ENCODE data around the gene GATA1. TPM values are rescaled to one million over a fixed set of nuclear protein-coding genes. Genes with fewer than 3 reads are reported as not detected.

Gene GATA1
- total RNA-seq, 4 donors from 2014 or later: not detected

- 67 to 85% methylated on average over 2 of the region's 2 CpGs for WGBS, 2 donors
- DNase-seq (ENCODE audit: low spot score in 2 of 2): no peak
- intact Hi-C loops (cut with DNase I; ENCODE audit: low total_unique reads): no loop called here
- TF ChIP-seq, protein P1, sequence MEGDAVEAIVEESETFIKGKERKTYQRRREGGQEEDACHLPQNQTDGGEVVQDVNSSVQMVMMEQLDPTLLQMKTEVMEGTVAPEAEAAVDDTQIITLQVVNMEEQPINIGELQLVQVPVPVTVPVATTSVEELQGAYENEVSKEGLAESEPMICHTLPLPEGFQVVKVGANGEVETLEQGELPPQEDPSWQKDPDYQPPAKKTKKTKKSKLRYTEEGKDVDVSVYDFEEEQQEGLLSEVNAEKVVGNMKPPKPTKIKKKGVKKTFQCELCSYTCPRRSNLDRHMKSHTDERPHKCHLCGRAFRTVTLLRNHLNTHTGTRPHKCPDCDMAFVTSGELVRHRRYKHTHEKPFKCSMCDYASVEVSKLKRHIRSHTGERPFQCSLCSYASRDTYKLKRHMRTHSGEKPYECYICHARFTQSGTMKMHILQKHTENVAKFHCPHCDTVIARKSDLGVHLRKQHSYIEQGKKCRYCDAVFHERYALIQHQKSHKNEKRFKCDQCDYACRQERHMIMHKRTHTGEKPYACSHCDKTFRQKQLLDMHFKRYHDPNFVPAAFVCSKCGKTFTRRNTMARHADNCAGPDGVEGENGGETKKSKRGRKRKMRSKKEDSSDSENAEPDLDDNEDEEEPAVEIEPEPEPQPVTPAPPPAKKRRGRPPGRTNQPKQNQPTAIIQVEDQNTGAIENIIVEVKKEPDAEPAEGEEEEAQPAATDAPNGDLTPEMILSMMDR (IDR thresholded peaks at IDR 0.05): no peak
- TF ChIP-seq POLR2A (IDR thresholded peaks at IDR 0.05): no peak
- H3K4me3 ChIP-seq (ENCODE audit: low read depth, poor library complexity, severe bottlenecking): no peak overlapping the region
These were observed 11.9 kb downstream of the GATA1 start for GRCh38 chrX:48798318-48798717.

DNA sequence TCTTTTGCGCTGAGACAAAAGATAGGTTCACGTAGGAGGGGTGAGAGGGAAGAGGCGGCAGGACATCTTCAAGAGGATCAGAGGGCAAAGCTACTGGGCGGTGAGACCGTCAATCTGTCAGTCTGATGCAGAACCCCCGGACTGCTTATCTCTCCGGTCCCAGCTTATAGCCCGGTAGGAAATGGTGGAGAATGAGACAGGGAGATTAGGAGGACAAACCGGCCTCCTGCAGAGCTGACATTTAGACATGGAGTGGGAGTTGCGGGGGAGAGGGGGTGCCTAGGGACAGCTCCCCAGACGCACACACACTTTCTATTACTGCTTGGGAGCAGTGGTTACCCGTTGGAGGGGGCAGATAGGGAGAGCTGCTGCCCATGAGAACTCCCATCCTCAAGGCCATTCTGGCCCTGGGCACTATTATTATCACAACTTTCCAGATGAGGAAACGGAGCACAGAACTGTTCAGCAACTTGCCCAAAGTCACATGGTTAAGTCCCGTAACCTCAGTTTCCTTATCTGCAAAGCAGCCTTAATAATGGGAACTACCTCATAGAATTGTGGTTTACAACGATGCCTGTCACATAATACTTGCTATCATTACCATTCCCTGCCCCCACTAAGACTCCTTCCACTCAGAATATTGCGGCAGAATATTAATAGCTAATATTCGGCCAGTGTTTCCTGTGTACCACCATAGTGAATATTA is 14.3 kb downstream of the GATA1 start:
- peak in 1 of 2 donors; percentile 69 for DNase-seq (ENCODE audit: low spot score in 2 of 2)
- intact Hi-C loops (cut with DNase I; ENCODE audit: low total_unique reads): no loop called here
- WGBS, 2 donors: 26 to 60% methylated on average over 13 to 17 of the region's 17 CpGs
- H3K4me3 ChIP-seq (ENCODE audit: low read depth, poor library complexity, severe bottlenecking): peak overlapping the region; percentile 17
- TF ChIP-seq, protein P1 (IDR thresholded peaks at IDR 0.05): no peak
- TF ChIP-seq POLR2A (IDR thresholded peaks at IDR 0.05): no peak

DNA sequence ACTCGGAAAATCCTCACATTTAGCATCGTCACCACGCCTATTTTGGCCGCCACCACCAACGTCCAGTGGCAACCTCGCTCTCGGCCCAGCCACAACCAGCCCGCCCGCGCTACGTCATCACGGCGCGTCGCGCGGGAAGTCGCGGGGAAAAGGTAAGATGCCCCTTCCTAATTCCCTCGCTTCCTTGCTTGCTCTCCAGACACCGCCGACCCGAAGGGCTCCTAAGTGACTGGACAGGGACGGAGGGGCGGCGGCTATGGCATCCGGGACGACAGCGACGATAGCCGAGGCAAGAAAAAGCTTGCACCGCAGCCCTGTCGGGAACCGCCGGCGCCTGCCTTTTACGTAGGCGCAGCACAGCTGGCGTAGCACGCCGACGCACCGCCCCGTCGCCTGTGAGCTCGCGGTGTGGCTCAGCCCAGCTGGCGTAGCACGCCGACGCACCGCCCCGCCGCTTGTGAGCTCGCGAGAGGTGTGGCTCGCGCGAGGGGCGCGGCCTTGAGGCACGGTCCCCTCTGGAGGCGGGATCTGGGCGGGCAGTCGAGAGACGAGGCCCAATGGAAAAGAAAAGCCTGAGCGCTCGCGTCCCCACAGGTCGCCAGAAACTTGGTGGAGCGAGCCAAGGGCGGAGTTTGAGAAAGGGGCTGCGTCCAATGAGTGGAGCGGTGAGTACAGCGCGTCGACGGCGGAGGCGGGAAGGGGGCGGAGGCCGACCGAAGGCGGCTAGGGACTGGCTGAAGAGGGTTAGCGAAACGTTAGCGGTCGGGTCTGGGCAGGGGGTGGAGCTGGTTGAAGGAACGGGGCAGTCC is 15.1 kb downstream of the GATA1 start, which contains the start of gene HDAC6:
TSS of gene HDAC6 (plus strand) at position 788 of the 809 bp plus-strand sequence. CDS start 626 bp downstream, outside the sequence.
- intact Hi-C loops (cut with DNase I; ENCODE audit: low total_unique reads): no loop called here
- 0 to 39% methylated on average over 31 to 89 of the region's 89 CpGs for WGBS, 2 donors
- peak within 1 kb of the TSS; percentile 40 for H3K4me3 ChIP-seq (ENCODE audit: low read depth, poor library complexity, severe bottlenecking)
- TF ChIP-seq, protein P1 (IDR thresholded peaks at IDR 0.05): no peak
- no peak for TF ChIP-seq POLR2A (IDR thresholded peaks at IDR 0.05)
- DNase-seq (ENCODE audit: low spot score in 2 of 2): peak; percentile 95 to 98

GRCh38 chrX:48802089-48802904 is 15.9 kb downstream of the GATA1 start:
- WGBS, 2 donors: 4 to 43% methylated on average over 33 to 40 of the region's 40 CpGs
- peak; percentile 84 to 96 for DNase-seq (ENCODE audit: low spot score in 2 of 2)
- intact Hi-C loops (cut with DNase I; ENCODE audit: low total_unique reads): no loop called here
- peak overlapping the region; percentile 40 for H3K4me3 ChIP-seq (ENCODE audit: low read depth, poor library complexity, severe bottlenecking)
- TF ChIP-seq, protein P1 (IDR thresholded peaks at IDR 0.05): no peak
- no peak for TF ChIP-seq POLR2A (IDR thresholded peaks at IDR 0.05)

- intact Hi-C loops (cut with DNase I; ENCODE audit: low total_unique reads): no loop called here
- 41 to 45% methylated on average over 4 of the region's 4 CpGs for WGBS, 2 donors
These were observed 16.5 kb downstream of the GATA1 start for GRCh38 chrX:48802905-48803200.

More at GRCh38 chrX:48802905-48803200, 16.5 kb downstream of the GATA1 start:
- TF ChIP-seq, protein P1 (IDR thresholded peaks at IDR 0.05): no peak
- TF ChIP-seq POLR2A (IDR thresholded peaks at IDR 0.05): no peak
- no peak for DNase-seq (ENCODE audit: low spot score in 2 of 2)
- no peak overlapping the region for H3K4me3 ChIP-seq (ENCODE audit: low read depth, poor library complexity, severe bottlenecking)
